ENCODE measurements around the gene PEX26.

DNA sequence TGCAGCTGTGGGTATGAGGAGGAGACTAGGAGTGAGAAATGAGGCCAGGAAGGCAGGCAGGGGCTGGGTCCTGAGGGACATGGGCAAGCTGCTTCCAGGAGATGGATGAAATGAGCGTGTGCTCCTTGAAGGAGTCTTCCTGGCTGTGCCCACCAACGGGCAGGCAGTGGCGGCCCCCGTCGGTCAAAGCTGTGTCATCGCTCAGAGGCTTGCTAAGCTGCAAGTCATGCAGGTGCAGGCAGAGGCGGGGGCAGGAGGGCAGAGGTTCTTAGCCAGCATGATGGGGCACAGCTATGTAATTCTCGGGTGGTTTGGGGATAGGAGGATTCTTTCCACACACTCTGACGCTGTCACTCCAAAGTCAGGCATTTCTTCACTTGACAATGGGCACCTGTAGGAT is 12.5 kb upstream of the PEX26 start:
- TF ChIP-seq, protein P1, sequence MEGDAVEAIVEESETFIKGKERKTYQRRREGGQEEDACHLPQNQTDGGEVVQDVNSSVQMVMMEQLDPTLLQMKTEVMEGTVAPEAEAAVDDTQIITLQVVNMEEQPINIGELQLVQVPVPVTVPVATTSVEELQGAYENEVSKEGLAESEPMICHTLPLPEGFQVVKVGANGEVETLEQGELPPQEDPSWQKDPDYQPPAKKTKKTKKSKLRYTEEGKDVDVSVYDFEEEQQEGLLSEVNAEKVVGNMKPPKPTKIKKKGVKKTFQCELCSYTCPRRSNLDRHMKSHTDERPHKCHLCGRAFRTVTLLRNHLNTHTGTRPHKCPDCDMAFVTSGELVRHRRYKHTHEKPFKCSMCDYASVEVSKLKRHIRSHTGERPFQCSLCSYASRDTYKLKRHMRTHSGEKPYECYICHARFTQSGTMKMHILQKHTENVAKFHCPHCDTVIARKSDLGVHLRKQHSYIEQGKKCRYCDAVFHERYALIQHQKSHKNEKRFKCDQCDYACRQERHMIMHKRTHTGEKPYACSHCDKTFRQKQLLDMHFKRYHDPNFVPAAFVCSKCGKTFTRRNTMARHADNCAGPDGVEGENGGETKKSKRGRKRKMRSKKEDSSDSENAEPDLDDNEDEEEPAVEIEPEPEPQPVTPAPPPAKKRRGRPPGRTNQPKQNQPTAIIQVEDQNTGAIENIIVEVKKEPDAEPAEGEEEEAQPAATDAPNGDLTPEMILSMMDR (conservative IDR thresholded peaks at IDR 0.05; ENCODE audit: low read length), result no peak
- TF ChIP-seq EZH2phosphoT487 (IDR thresholded peaks at IDR 0.05; ENCODE audit: borderline replicate concordance), result no peak
